PC-3 (cell line): ENCODE measurements around the gene JHY. TPM values are rescaled to one million over a fixed set of nuclear protein-coding genes. Genes with fewer than 3 reads are reported as not detected.

Experiments used
- ATAC-seq: fragments of 200-7000 bp; cut with Tn5 transposase; 2 replicates; pipeline ENCODE4 v1.9.1; 2020; ENCODE audit warnings: mild to moderate bottlenecking, moderate library complexity
- BruUV-seq: library from RNA; stranded (reverse); fragments of 400-500 nt; replicated peaks from 2 replicates; lab custom pipeline; 2021; lab: Mats Ljungman, UMichigan
- CTCF ChIA-PET: fragments of 300-600 bp; sonication (Branson Sonifier 250); formaldehyde crosslinking; loops from one replicate; lab custom pipeline; 2022; ENCODE audit warnings: antibody characterized with exemption; lab: Charles Lee
- POLR2A ChIA-PET: fragments of 300-600 bp; sonication (Branson Sonifier 250); formaldehyde crosslinking; loops from one replicate; lab custom pipeline; 2022; ENCODE audit warnings: antibody characterized with exemption; ENCODE audit not compliant: unreplicated experiment; lab: Charles Lee
- DNase-seq: peaks from one replicate; pipeline ENCODE4 v3.0.0-alpha.2; 2015
- H2AFZ ChIP-seq: fragments of 300-600 bp; sonication (generic); 2 replicates; pipeline ENCODE4 v1.6.0; 2016; ENCODE audit warnings: antibody characterized with exemption, low read length
- H3F3A ChIP-seq: fragments of 300-600 bp; sonication (generic); one replicate; pipeline ENCODE4 v1.6.0; 2017; ENCODE audit warnings: antibody characterized with exemption, low read length, control low read depth, mild to moderate bottlenecking; ENCODE audit not compliant: unreplicated experiment
- H3K27ac ChIP-seq: fragments of 300-600 bp; sonication (generic); 2 replicates; pipeline ENCODE4 v1.5.1; 2016; ENCODE audit warnings: mild to moderate bottlenecking, low read length
- H3K27me3 ChIP-seq: fragments of 300-600 bp; sonication (generic); 2 replicates; pipeline ENCODE4 v1.6.1; 2016; ENCODE audit warnings: low read length, mixed read lengths
- H3K36me3 ChIP-seq: fragments of 300-600 bp; sonication (generic); 2 replicates; pipeline ENCODE4 v1.6.1; 2016; ENCODE audit warnings: low read depth, mixed run types, low read length, mixed read lengths
- H3K4me1 ChIP-seq: fragments of 300-600 bp; sonication (generic); 2 replicates; pipeline ENCODE4 v1.5.1; 2016; ENCODE audit warnings: low read length; ENCODE audit not compliant: insufficient read depth
- H3K4me2 ChIP-seq: fragments of 300-600 bp; sonication (generic); 2 replicates; pipeline ENCODE4 v1.6.0; 2016; ENCODE audit warnings: low read length
- H3K4me3 ChIP-seq: fragments of 300-600 bp; sonication (generic); 2 replicates; pipeline ENCODE4 v1.5.1; 2016; ENCODE audit warnings: mild to moderate bottlenecking, low read length, mixed read lengths
- H3K79me2 ChIP-seq: fragments of 300-600 bp; sonication (generic); 2 replicates; pipeline ENCODE4 v1.6.1; 2017; ENCODE audit warnings: low read length, mixed read lengths
- H3K9ac ChIP-seq: fragments of 300-600 bp; sonication (generic); 2 replicates; pipeline ENCODE4 v1.6.0; 2016; ENCODE audit warnings: mild to moderate bottlenecking, low read length
- H3K9me2 ChIP-seq: fragments of 300-600 bp; sonication (generic); replicated peaks from 2 replicates; pipeline ENCODE4 v1.6.1; 2016; ENCODE audit warnings: mixed run types, low read length, mixed read lengths
- H3K9me3 ChIP-seq: fragments of 300-600 bp; sonication (generic); 2 replicates; pipeline ENCODE4 v1.6.1; 2016; ENCODE audit warnings: low read length, mixed read lengths
- H4K20me1 ChIP-seq: fragments of 300-600 bp; sonication (generic); 2 replicates; pipeline ENCODE4 v1.6.1; 2016; ENCODE audit warnings: low read length, mixed read lengths
- EZH2 ChIP-seq: fragments of 300-600 bp; sonication (generic); IDR thresholded peaks from one replicate; pipeline ENCODE4 v1.6.1; 2017; ENCODE audit warnings: antibody characterized with exemption, mild to moderate bottlenecking, low read length; ENCODE audit not compliant: unreplicated experiment
- EZH2phosphoT487 ChIP-seq: fragments of 300-600 bp; sonication (generic); IDR thresholded peaks from 2 replicates; pipeline ENCODE4 v1.6.1; 2018; ENCODE audit warnings: mild to moderate bottlenecking, antibody characterized with exemption, low read length, borderline replicate concordance
- intact Hi-C: fragments of 100-400 bp; cut with micrococcal nuclease; formaldehyde crosslinking; loops from 2 replicates; pipeline ENCODE4 v1.9.0; 2023
- total RNA-seq: library from RNA; depleted of rRNA; stranded (reverse); fragments of >200 nt; gene quantifications from 2 replicates; pipeline ENCODE4 v1.2.3, GENCODE V29; 2014
- TF ChIP-seq, protein P1 (sequence below): fragments of 300-600 bp; sonication (generic); conservative IDR thresholded peaks from 2 replicates; pipeline ENCODE4 v1.5.1; 2017; ENCODE audit warnings: antibody characterized with exemption, low read depth, mild to moderate bottlenecking, low read length

Gene JHY
- total RNA-seq, 1 experiment from 2014 or later = 4.9 TPM

DNA sequence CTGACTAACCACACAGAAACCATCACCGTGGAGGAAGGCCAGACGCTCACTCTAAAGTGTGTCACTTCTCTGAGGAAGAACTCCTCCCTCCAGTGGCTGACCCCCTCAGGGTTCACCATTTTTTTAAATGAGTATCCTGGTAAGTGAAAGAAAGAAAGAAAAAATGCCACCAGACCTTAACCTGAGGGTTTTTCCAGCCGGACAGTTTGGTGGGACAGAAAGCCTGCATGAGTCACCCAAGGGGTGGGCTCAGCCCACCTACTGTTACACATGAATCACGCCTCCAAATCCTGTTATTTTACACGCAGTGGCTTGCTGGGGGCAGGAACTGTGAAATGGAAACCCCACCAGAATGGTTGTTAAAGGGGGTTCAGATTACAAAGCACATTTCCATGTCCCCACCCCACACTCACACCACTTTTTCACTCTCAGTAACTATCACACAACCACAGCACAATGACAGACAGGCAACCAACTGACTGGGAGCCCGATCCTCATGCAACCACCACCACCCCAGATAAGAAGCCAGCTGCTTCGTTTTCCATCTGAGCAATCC lies 32.4 kb upstream of the JHY start:
- Histone ChIP-seq H3K9ac (no peak overlapping the region), H3K9me3 (no peaks in the 10 kb centered on the region), H3F3A (no peaks in the 10 kb centered on the region), H3K79me2 (no peaks in the 10 kb centered on the region), H4K20me1 (no peaks in the 10 kb centered on the region), H3K9me2 (no peaks in the 10 kb centered on the region), H3K36me3 (no peaks in the 10 kb centered on the region), H3K27me3 (no peaks in the 10 kb centered on the region), H2AFZ (peak overlapping the region; percentile 42; the same call in 1 of the 2 replicates), H3K4me2 (no peak overlapping the region), H3K27ac (no peak overlapping the region), H3K4me3 (no peak overlapping the region), H3K4me1 (peaks cover 14% of the 10 kb centered on the region)
- TF ChIP-seq, protein P1, sequence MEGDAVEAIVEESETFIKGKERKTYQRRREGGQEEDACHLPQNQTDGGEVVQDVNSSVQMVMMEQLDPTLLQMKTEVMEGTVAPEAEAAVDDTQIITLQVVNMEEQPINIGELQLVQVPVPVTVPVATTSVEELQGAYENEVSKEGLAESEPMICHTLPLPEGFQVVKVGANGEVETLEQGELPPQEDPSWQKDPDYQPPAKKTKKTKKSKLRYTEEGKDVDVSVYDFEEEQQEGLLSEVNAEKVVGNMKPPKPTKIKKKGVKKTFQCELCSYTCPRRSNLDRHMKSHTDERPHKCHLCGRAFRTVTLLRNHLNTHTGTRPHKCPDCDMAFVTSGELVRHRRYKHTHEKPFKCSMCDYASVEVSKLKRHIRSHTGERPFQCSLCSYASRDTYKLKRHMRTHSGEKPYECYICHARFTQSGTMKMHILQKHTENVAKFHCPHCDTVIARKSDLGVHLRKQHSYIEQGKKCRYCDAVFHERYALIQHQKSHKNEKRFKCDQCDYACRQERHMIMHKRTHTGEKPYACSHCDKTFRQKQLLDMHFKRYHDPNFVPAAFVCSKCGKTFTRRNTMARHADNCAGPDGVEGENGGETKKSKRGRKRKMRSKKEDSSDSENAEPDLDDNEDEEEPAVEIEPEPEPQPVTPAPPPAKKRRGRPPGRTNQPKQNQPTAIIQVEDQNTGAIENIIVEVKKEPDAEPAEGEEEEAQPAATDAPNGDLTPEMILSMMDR = 0 out of 2 replicates have a peak, but pooled peaks have one; percentile 14
- no peak for TF ChIP-seq EZH2
- BruUV-seq = no TSS peak
- CTCF ChIA-PET = no interaction called here
- POLR2A ChIA-PET = no interaction called here
- DNase-seq = no peak
- ATAC-seq = no peak; the same call in 1 of the 2 replicates
- intact Hi-C loops = no loop called here

DNA sequence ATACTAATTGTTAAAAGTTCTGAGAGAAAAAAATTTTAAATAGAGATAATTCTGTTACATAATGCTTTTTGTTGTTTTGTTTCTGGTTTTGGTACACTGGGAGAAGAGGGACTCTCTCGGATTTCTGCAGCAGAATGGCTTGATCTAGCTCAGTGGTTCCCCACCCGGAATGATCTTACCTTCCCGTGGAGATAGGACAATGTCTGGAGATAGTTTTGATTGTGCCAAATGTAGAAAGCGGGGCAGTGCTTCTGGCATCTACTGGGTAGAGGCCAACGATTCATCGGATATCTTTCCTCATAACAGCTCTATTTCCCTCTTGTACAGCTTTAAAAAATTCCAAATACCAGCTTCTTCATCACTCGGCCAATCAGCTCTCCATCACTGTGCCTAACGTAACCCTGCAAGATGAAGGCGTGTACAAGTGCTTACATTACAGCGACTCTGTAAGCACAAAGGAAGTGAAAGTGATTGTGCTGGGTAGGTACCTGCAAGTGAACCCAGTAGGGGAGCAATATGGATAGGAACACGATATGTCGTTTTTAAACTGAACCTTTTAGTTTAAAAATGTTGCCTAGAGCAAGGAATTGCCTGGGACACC lies 31.1 kb upstream of the JHY start:
- no peak for TF ChIP-seq EZH2phosphoT487
- TF ChIP-seq EZH2 = no peak
- TF ChIP-seq, protein P1 = no peak
- no peaks in the 10 kb centered on the region for H3K9me3 ChIP-seq
- H4K20me1 ChIP-seq = no peaks in the 10 kb centered on the region
- POLR2A ChIA-PET = no interaction called here
- H3K27me3 ChIP-seq = no peaks in the 10 kb centered on the region
- BruUV-seq = no TSS peak
- DNase-seq (no peak), ATAC-seq (no peak)
- no peak overlapping the region for H2AFZ ChIP-seq
- intact Hi-C loops = no loop called here
- CTCF ChIA-PET = interaction anchor here (0.7 to 0.8 kb wide), 2 partner anchors 183 to 222 kb away, joined by 4 to 8 read pairs; no protein-coding TSS in a partner anchor
- H3K27ac ChIP-seq = no peak overlapping the region
- no peaks in the 10 kb centered on the region for H3K79me2 ChIP-seq
- no peak overlapping the region for H3K4me3 ChIP-seq
- H3K9ac ChIP-seq = no peak overlapping the region
- no peaks in the 10 kb centered on the region for H3K36me3 ChIP-seq
- peaks cover 8% of the 10 kb centered on the region for H3F3A ChIP-seq
- no peak overlapping the region for H3K4me2 ChIP-seq
- no peaks in the 10 kb centered on the region for H3K9me2 ChIP-seq
- H3K4me1 ChIP-seq = peaks cover 26% of the 10 kb centered on the region
